Astrocyte of the cerebellum (primary cell): ENCODE measurements around the gene CDK5.

ENCODE experiments used
- DNase-seq: peaks from one replicate; pipeline ENCODE4 v3.0.0-alpha.2; 2011; ENCODE audit warnings: low read depth
- H3K4me3 ChIP-seq: 2 replicates; pipeline ENCODE4 v1.5.1; 2011; ENCODE audit warnings: mild to moderate bottlenecking, low read depth, low read length, moderate library complexity
- CTCF ChIP-seq: IDR thresholded peaks from 2 replicates; pipeline ENCODE4 v1.5.1; 2012; ENCODE audit warnings: low read length, low read depth, moderate library complexity, mild to moderate bottlenecking; ENCODE audit errors: missing control alignments
- in situ Hi-C: cut with HindIII; loops from 2 replicates; pipeline ENCODE4 v1.10.0; 2017; ENCODE audit warnings: low sequenced_read_pairs

CDK5 gene

DNA sequence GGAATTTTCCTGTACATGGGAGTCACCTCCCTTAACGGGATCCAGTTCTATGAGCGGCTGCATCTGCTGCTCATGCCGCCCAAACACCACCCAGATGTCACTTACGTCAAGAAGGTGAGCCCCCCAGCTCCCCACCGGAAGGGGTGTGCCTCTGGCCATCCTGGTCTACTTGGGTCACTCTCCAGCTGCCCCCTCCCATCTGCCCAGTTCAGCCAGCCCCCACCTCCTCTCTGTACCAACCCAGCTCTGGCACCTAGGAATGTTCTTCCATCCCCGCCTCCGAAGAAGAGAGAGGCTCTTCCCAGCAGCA is 17.9 kb upstream of the CDK5 start:
- in situ Hi-C loops, result no loop called here
- no peak for DNase-seq
- no peak overlapping the region for H3K4me3 ChIP-seq
- TF ChIP-seq CTCF, result no peak

DNA sequence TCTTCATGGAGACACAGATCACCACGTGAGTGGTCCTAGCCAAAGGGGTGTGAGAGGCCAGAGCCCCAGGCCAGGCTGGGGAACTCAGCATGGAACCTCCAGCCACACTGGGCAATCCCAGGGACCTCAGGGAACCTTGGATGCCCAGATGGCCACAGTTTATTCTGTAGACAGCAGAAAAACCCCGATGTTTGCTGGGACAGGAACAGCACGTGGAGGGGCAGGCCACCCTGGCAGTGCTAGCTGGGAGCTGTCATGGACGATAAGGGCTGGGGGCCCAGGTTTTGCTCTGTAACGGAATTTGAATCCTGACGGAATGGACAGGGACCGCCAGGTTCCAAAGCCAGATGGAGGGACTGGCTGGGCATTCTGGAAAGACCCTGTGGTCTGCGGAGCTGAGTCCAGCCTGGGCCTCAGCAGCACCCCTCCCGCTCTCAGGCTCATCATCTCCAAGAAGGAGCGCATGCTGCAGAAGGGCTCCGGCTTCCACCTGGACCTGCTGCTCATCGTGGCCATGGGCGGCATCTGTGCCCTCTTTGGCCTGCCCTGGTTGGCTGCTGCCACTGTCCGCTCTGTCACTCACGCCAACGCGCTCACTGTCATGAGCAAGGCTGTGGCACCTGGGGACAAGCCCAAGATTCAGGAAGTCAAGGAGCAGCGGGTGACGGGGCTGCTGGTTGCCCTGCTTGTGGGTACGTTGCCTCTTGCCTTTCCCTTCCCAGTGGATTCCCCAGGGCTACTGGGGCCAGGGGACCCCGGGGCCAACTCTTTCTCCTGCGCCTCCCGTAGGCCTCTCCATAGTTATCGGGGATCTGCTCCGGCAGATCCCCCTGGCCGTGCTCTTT is 17.3 kb upstream of the CDK5 start:
- in situ Hi-C loops, result no loop called here
- no peak overlapping the region for H3K4me3 ChIP-seq
- no peak for TF ChIP-seq CTCF
- no peak for DNase-seq

DNA sequence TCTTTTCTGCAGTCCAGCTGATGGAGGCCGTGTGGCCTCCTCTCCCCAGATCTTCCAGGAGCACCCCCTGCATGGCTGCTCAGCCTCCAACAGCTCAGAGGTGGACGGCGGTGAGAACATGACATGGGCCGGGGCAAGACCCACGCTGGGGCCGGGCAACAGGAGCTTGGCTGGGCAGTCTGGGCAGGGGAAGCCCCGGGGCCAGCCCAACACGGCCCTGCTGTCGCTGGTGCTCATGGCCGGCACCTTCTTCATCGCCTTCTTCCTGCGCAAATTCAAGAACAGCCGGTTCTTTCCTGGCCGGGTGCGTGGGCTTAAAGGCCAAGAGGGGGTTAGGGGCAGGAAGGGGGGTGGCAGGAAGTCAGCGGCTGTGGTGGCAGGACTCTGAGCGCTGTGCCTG is 16.3 kb upstream of the CDK5 start:
- no peak overlapping the region for H3K4me3 ChIP-seq
- in situ Hi-C loops, result no loop called here
- no peak for DNase-seq
- TF ChIP-seq CTCF, result no peak

DNA sequence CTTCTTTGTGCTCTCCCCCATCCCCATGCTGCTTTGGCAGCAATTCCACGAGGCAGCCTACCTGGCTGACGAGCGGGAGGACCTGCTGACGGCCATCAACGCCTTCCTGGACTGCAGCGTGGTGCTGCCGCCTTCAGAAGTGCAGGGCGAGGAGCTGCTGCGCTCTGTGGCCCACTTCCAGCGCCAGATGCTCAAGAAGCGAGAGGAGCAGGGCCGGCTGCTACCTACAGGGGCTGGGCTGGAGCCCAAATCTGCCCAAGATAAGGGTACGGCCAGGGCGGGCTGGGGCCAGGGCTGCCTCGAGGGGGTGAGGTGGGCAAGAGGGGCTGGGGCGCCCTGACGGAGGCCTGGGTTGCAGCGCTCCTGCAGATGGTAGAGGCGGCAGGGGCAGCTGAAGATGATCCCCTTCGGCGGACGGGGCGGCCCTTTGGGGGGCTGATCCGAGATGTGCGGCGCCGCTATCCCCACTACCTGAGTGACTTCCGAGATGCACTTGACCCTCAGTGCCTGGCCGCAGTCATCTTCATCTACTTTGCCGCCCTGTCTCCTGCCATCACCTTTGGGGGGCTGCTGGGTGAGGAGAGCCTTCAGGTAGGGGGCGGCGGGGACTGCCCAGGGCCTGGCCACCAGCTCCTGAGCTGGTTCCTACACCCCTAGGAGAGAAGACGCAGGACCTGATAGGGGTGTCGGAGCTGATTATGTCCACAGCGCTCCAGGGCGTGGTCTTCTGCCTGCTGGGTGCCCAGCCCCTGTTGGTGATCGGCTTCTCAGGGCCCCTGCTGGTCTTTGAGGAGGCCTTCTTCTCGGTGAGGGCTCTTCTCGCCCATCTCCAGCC is 13.6 kb upstream of the CDK5 start:
- DNase-seq, result no peak
- TF ChIP-seq CTCF, result no peak
- in situ Hi-C loops, result no loop called here
- no peak overlapping the region for H3K4me3 ChIP-seq

DNA sequence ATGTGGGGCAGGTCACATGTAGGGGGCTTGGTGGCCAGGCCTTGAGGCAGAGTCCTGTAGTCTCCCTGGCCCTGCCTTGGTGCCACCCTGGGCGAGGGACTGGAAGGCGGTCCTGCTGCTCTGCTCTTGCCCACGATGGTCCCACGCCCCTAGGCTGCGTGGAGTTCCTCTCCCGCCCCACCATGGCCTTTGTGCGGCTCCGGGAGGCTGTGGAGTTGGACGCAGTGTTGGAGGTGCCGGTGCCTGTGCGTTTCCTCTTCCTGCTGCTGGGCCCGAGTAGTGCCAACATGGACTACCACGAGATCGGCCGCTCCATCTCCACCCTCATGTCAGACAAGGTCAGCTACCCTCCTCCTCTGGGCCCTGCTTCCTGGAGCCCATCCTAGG is 12.9 kb upstream of the CDK5 start:
- no peak for TF ChIP-seq CTCF
- in situ Hi-C loops, result no loop called here
- no peak for DNase-seq
- no peak overlapping the region for H3K4me3 ChIP-seq

DNA sequence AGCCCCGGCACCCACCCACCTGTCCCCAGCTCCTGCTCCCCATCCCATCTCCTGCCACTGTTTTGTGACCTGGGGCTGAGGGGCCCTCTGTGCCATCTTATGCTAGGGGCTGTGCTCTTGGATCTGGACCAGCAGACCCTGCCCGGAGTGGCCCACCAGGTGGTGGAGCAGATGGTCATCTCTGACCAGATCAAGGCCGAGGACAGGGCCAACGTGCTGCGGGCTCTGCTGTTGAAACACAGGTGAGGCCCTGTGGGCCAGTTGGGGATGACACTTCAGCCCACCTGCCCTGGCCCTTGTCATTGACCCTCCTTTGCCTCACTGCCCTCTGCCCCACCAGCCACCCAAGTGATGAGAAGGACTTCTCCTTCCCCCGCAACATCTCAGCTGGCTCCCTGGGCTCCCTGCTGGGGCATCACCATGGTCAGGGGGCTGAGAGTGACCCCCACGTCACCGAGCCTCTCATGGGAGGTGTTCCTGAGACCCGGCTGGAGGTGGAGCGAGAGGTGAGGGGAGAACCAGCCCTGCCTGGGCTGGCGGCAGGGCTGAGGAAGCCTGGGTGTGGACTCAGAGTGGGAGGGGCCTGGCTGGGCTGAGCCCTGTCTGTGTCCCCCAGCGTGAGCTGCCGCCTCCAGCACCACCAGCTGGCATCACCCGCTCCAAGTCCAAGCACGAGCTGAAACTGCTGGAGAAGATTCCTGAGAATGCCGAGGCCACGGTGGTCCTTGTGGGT is 12.3 kb upstream of the CDK5 start:
- DNase-seq, result no peak
- no peak for TF ChIP-seq CTCF
- H3K4me3 ChIP-seq, result no peak overlapping the region
- in situ Hi-C loops, result loop anchor here (5.0 kb wide), 1 partner anchor 97 kb away; the partner anchor contains the start of gene GBX1
